HG03139 (cell line): Measurements from ENCODE around the gene DMAP1.
"Not testable (repeated sequence)": the region's sequence is repeated elsewhere in the genome, so short reads cannot be mapped to it uniquely, and the experiment has no call there.

Experiments used
- ATAC-seq: cut with Tn5 transposase; IDR thresholded peaks from one replicate; pipeline ENCODE4 v1.9.1; 2021; ENCODE audit not compliant: unreplicated experiment

Gene DMAP1, protein sequence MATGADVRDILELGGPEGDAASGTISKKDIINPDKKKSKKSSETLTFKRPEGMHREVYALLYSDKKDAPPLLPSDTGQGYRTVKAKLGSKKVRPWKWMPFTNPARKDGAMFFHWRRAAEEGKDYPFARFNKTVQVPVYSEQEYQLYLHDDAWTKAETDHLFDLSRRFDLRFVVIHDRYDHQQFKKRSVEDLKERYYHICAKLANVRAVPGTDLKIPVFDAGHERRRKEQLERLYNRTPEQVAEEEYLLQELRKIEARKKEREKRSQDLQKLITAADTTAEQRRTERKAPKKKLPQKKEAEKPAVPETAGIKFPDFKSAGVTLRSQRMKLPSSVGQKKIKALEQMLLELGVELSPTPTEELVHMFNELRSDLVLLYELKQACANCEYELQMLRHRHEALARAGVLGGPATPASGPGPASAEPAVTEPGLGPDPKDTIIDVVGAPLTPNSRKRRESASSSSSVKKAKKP

DNA sequence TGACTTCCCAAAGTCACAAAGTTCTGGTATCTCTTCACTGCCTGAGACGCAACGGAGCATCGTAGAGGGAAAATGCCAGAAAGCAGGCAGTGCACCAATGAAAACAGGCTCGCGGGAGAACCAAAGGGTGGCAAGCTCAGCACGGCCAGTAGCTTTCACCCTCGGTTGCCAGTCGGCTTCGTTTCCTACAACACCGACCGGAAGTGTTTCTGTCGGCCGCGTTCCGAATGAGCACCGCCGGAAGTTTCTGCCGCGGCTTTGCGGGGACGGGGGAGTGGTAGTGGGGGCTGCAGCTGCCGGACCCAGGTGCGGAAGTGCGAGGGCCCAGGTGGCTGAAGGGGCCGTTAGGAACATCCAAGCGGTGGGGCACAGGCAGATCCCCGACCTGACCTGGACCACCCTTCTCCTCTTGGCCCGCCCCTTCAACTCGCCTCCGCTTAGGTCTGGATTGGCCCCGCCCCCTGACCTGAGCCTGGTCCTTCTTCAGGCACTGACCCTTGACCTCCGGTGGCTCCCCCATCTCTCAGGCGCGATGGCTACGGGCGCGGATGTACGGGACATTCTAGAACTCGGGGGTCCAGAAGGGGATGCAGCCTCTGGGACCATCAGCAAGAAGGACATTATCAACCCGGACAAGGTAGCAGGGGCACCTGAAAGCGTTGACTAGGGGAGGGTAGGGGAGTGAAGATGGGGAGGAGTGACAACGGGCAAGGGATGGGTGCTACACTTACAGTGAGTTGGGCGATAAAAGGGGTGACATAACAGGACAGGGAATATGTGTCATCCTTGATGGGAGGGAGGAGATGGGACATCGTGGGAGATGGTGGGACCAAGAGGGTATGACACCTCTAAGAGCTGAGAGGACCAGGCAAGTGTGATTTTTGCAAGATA is at the start of gene DMAP1:
Gene DMAP1 (plus strand): TSS at position 250 of the 891 bp plus-strand sequence. CDS start 283 bp downstream, at position 533.
- ATAC-seq, result peak; percentile 62

DNA sequence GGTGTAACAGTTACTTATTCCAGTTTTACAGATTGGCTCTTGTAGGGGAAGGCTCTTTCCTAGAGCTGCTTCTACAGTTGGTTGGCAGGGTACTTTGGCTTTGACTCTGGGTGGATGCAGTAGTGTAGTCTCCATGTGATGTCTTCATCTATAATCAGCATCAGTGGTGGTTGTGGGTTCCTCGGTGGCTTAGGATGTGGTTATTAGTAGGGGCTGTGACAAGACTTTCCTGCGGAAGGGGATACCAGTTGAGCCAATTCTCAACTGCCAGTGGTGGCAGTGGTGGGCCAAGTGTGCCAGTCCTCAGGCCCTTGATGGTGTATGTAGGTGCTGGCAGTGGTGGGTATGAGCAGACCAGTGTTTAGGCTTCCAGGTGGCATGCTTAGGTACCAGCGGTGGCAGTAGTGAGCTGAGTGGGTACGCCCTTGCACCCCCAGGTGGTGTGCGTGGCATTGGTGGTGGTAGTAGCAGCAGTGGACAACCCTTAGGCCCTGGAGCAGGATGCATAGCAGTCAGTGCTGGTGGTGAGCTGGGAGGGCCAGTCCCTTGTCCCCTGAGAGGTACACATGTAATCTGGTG is 44.7 kb upstream of the DMAP1 start:
- no peak for ATAC-seq

DNA sequence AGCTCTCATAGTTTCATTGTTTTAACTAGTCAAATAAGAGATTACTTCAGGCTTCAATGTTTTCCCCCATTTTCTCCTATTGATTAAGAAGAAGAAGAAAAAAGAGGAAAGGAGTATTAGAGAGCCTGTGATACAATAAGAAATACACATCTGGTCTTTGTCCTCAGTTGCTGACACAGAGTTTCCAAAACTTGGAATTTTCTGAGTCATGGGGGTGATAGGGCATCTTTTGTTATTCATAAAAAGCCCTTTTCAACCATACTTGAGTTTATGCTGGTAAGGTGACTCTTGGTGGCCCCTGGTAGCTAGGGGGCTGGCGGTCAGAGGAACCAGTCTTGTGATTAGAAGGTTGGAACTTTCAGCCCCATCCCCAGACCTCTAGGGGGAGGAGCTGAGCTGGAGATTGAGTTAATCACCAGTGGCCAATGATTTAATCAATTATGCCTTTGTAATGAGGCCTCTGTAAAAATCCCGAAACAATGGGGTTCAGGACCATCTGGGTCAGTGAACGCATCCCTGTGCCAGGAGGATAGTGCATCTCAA is 42.9 kb upstream of the DMAP1 start:
- ATAC-seq, result no peak

DNA sequence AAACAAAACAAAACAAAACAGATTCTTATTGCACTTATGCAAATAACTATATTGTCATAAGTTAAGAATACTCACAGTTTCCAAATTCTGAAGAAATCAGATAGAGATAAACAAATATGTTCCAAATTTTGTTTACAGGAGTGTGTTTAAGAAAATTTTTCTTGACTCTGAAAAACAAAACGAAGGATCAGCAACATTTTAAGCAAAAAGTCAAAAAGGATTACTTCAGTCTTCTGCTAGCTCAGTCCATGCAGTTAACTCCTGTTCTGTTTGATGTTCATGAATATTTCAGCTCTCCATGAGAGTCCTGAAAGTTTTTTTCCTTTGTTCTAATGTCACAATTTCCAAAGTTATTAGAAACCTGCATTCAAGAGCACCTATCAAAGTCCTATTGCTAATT is 38.6 kb upstream of the DMAP1 start:
- ATAC-seq, result no peak

DNA sequence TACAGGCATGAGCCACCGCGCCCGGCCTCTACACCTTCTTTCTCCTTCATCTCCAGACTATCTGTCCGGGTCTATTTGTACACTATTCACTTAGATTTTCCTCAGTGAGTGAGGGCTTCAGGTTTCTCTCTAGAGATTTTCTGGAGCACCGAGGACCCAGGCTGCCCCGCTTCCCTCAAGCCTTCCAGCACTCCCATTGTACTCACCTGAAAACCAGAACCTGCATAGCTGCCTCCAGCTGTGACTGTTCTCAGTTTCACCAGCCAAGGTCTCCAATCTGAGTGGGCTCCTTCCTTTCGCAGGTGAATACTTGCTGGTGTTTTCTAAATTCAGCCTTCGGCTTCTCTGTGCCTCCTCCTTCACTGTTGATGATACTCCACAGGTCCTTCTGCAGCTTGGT is 12.9 kb upstream of the DMAP1 start:
- no peak for ATAC-seq

DNA sequence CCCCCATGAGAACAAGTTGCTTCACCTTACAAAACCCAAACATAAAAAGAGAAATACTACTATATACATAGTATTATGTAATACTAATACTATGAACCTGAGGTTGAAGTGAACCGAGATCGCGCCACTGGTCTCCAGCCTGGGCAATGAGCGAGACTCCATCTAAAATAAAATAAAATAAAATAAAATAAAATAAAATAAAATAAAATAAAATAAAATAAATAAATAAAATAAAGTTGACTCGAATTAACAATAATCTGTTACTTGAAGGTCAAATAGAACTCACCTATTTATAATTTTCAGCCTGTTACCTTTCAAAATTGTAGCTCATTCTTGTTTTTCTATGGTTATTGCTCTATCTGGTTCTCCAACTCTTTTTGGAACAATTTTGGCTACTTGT is 6.7 kb upstream of the DMAP1 start:
- not testable (repeated sequence) for ATAC-seq

DNA sequence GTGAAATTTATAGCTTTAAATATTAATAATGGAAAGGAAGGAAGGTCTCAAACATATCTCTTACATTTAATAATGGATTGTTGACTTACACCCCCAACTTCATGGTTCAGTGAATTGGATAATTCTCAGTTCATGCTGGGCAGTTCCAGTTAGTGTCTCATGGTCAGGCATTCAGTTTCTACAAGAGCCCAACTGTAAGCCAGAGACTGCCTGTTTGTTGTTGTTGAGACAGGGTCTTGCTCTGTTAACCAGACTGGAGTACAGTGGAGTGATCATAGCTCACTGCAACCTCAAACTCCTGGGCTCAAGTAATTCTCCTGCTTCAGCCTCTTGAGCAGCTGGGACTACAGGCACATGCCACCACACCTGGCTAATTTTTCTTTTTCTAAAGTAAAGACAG is 5.0 kb upstream of the DMAP1 start:
- ATAC-seq, result no peak

DNA sequence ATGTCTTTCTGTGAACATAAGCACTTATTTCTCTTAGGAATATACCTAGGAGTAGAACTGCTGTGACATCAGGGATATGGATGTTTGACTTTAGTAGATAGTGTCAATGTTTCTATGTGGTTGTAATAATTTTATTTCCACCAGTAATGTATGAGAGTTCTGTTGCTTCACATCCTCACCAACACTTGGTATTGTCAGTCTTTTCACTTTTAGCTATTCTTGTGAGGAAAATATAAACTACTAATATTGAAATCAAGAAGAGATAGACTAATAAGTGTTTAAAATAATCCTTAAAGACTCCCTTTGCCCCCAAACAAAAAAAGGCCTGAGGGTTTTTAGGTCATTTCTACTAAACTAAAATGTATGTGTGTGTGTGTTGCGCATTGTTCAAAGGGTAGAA is 2.7 kb upstream of the DMAP1 start:
- no peak for ATAC-seq

DNA sequence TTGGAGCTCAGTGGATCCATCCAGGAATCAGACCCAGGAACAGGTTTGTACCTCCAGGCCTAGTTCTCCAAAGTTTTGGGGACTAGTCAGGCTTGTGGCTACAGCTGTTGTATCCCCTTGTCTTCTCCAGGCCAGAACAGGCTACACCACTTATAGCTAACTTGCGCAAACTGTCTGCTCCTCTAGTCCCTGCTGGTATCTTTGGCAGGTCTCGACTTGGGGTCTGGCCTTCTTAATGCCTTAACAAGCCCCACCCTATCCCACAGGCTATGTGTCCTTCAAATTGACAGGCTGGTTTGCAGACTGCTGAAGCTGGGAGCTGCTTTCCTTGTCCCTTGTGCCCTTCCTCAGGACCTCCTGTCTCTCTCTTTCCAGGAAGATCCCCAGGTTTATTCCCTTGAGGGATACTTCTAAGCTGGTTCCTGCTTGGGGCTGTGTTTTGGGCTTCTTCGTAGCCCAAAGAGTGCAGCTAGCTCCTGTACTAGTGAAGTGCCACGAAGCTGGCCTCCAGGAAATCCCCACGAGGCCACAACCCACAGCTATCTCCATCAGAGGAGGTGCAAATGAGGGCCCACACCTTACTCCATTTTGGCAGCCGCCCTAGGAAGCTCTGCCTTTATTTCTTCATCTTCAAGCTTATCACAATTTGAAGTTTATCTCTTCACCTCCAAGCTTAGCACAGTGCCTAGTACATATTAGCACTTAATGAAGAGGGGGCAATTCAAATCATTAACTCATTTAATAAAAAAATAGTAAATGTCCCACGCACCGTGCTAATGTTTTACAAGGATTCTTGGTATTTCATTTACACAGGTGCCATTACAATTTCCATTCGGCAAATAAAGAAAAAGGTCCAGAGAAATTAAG is 683 bp upstream of the DMAP1 start:
- no peak for ATAC-seq

DNA sequence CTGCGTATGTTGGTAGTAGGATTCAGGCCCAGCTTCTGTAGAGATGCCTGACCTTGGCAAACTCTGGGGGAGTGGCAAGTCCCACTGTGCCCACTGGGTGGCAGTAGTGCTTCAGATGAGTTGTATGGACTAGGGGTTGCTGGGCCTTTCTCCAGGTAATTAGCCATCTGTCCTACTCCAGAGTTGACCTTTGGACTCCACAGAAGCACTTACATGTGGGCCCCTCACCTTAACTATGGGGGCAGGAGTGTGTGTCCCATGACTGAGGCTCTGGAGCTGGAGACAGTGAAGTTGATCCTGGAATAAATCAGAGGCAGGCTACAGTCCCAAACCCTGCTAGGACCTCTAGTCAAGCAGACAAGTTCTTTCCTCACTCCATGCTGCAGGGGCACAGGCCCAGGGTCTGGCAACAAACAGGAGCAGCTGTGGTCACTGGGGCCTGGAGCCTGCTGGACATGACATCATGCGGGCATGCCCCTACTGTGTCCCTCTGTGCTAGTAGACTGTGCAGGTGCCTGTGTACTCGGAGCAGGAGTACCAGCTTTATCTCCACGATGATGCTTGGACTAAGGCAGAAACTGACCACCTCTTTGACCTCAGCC is 4.6 kb downstream of the DMAP1 start:
- no peak for ATAC-seq

DNA sequence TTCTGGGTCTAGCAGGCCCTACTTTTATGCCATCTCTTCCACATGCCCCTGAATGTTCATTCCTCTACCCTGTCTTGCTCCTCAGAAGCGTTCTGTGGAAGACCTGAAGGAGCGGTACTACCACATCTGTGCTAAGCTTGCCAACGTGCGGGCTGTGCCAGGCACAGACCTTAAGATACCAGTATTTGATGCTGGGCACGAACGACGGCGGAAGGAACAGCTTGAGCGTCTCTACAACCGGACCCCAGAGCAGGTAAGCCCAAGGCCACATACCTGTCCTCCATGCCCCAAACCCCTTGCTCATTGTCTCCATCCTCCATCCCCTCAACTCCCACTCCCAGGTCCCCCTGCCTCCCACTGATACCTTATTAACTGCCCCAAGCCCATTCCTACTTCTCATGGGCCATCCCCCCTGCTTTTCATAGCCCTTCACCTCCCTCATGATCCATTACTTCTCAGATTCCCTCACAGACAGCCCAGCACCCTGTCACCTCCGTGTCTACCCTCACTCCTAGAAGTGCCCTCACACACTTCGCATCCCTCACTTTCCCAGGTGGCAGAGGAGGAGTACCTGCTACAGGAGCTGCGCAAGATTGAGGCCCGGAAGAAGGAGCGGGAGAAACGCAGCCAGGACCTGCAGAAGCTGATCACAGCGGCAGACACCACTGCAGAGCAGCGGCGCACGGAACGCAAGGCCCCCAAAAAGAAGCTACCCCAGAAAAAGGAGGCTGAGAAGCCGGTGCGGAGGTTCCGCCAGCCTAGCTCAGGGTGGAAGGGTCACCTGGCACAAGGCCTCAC is 5.4 kb downstream of the DMAP1 start:
- no peak for ATAC-seq

DNA sequence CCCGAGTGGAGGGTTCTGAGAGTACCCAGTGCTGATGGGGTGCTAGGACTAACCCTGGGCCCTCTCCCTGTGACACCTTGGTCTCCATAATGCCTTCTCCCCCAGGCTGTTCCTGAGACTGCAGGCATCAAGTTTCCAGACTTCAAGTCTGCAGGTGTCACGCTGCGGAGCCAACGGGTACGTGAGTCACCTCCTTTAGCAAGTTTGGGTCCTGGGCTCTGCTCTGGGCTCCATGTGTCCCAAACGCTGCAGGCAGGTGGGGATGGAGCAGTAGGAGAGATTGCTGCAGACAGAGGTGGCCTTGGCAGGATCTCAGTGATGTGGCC is 6.0 kb downstream of the DMAP1 start:
- no peak for ATAC-seq

DNA sequence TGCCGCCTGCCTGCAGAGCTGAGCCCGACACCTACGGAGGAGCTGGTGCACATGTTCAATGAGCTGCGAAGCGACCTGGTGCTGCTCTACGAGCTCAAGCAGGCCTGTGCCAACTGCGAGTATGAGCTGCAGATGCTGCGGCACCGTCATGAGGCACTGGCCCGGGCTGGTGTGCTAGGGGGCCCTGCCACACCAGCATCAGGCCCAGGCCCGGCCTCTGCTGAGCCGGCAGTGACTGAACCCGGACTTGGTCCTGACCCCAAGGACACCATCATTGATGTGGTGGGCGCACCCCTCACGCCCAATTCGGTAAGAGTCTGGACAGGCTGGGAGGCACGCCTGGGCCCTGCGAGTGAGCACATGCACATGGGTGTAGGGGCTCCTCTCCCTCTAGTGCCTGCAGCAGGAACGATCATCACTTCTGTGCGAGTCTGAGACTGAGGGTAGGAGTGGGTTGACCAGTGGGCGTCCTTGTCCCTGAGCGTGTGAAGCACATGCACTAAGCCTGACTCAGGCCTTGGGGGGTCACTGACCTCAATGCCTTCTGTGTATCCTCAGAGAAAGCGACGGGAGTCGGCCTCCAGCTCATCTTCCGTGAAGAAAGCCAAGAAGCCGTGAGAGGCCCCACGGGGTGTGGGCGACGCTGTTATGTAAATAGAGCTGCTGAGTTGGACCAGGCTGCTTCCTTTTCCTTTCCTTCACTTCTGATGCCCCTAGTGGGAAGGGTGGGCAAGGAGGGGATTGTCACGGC is 6.9 kb downstream of the DMAP1 start:
- no peak for ATAC-seq

DNA sequence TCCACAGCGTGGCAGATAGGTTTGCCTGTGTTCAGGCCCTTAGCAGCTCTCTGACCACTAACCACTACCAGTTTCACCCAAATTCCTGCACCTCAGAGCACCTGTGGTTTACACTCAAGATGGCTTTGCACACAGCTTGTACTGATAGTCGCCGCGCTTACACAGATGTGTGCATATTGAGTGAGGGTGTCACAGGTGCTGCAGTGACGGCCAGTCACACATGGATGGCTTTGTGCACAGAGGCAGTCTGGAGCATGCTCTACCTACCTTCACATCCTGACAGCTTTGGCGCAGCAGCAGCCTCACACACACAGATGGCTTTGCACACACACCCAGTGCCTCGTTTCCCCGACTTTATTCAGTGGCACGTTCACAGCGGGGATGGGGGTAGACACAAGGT is 7.5 kb downstream of the DMAP1 start:
- no peak for ATAC-seq

DNA sequence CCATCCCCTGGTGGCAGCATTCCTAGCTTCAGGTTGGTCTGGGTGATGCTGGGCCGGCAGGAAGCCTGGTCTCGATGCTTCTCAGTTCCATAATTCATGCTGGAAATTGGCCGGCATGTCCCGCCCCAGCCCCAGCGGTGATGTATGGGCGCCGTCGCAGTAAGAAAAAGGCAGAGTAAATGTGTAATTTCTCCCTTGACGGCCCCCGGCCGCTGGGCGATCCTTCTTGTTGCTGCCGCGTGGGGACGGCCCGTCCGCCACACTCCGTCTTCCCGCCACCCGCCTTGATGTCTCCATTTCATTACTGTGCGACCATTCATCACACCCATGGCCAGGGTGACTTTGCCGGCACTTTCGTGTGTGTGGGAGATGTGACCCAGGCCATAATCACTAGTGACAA is 8.5 kb downstream of the DMAP1 start:
- no peak for ATAC-seq

DNA sequence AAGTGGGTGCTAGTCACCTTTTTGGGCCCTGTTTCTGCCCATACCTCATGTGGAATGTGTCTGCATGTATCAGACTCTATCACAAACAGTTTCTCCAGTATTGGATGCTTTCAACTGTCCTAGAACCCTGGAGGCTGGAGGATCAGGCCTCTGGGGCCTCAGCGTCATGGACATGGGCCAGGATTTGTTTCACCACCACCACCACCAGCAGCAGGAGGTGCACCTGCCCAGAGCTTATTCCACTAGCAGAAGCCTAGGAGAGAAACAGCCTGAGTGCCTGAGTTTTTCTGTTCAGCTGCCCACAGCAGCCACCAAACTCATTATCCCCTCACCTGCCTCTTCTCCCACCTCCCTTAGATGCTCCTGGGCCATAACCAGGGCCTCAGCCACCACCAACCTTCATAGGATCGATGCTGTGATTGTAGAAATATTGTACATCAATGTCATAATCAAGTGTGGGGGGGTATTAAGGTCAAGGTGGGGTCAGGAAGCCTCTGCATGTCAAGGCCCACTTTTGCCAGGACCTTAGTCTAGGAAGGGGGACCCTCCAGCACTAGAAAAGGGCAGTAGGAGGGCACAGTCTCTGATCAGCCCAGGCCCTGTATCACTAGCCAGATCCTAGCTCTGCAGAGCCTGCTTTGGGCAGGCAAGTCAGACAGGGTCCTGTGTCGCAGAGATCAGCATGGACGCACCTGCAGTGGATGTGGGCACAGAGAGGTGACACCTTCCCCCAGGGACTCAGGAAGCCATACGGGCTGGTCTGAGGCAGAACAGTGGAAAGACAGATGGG is 9.3 kb downstream of the DMAP1 start:
- ATAC-seq, result no peak

DNA sequence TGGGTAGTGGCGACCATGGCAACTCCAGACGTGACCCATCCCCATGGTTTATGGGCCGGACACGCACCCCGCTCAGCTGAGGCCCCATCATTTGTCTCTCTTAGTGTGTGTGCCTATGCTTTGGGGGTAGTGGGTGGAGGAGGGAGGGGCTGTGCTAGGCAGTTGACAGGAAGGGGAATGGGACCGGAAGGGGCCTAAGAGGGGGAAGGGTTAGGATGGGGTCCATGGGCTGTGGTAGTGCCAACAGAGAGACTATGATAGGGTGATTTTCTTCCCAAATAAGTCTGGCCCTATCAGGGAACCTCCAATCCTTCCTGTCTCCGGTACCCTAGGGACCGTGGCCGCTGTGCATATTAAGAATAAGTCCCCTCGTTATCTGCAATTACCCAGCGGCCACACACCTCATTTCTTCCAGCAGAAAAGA is 9.9 kb downstream of the DMAP1 start:
- no peak for ATAC-seq

DNA sequence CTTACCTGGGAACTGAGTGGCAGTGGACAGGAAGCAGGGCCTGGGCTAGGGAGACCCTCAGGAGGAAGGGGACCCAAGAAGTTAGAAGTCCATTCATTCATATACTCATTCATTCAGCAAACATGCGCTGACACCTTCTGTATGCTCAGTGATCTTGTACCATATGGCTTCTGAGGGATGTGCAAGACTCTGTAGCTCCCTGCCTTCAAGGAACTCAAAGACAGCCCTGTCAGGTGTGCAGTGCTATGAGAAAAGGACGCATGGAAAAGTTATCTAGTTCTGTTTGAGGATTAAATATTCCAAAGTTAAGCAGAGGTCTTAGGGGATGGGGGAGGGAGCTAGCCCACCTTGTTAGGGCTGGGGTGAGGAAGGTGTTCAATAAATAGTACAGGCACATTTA is 12.5 kb downstream of the DMAP1 start:
- no peak for ATAC-seq
